HAP-1 (cell line): Measurements from ENCODE around the gene PGP.

Experiments
- DNase-seq, 2 experiments: peaks; one replicate each; pipeline ENCODE4 v3.0.0-alpha.2; 2016 to 2020; ENCODE audit warnings: low spot score in 2 of 2
- H3K27me3 ChIP-seq: fragments of 250-450 bp; sonication (Bioruptor Pico); 2 replicates; pipeline ENCODE4 v1.5.1; 2020; ENCODE audit warnings: low read depth, mild to moderate bottlenecking, moderate library complexity
- H3K36me3 ChIP-seq: fragments of 250-450 bp; sonication (Bioruptor Pico); replicated peaks from 2 replicates; pipeline ENCODE4 v1.5.1; 2020; ENCODE audit warnings: mild to moderate bottlenecking
- H3K4me1 ChIP-seq: fragments of 250-450 bp; sonication (Bioruptor Pico); 2 replicates; pipeline ENCODE4 v1.5.1; 2020; ENCODE audit warnings: mild to moderate bottlenecking
- H3K4me3 ChIP-seq: fragments of 250-450 bp; sonication (Bioruptor Pico); 2 replicates; pipeline ENCODE4 v1.5.1; 2020; ENCODE audit warnings: mild to moderate bottlenecking, moderate library complexity
- H3K9me3 ChIP-seq: fragments of 250-450 bp; sonication (Bioruptor Pico); 2 replicates; pipeline ENCODE4 v1.5.1; 2020; ENCODE audit warnings: mild to moderate bottlenecking, moderate library complexity
- in situ Hi-C: fragments of 300-500 bp; cut with MboI; formaldehyde crosslinking; loops from 3 replicates; pipeline ENCODE4 v1.14.3; 2020; ENCODE audit warnings: low sequenced_read_pairs, inconsistent platforms, mixed read lengths

The PGP gene

GRCh38 chr16:2173366-2173765 is 41.3 kb downstream of the PGP start:
- no peaks in the 10 kb centered on the region for H3K27me3 ChIP-seq
- H3K4me3 ChIP-seq: no peak overlapping the region
- peaks cover 43% of the 10 kb centered on the region for H3K36me3 ChIP-seq
- in situ Hi-C loops: no loop called here
- H3K9me3 ChIP-seq: no peaks in the 10 kb centered on the region
- no peaks in the 10 kb centered on the region for H3K4me1 ChIP-seq
- DNase-seq: no peak

GRCh38 chr16:2172688-2173335 is 41.8 kb downstream of the PGP start:
- Histone ChIP-seq H3K36me3 (peaks cover 44% of the 10 kb centered on the region), H3K9me3 (no peaks in the 10 kb centered on the region), H3K4me3 (no peak overlapping the region), H3K4me1 (no peaks in the 10 kb centered on the region), H3K27me3 (no peaks in the 10 kb centered on the region)
- no peak for DNase-seq
- in situ Hi-C loops: no loop called here

- Histone ChIP-seq H3K4me1 (no peaks in the 10 kb centered on the region), H3K36me3 (peaks cover 46% of the 10 kb centered on the region), H3K9me3 (no peaks in the 10 kb centered on the region), H3K27me3 (no peaks in the 10 kb centered on the region), H3K4me3 (no peak overlapping the region)
- no peak for DNase-seq
- in situ Hi-C loops: no loop called here
Observed at GRCh38 chr16:2171601-2172178, 43.0 kb downstream of the PGP start.

GRCh38 chr16:2170587-2171435 is 43.8 kb downstream of the PGP start:
- no peak for DNase-seq
- in situ Hi-C loops: no loop called here
- Histone ChIP-seq H3K9me3 (no peaks in the 10 kb centered on the region), H3K4me1 (no peaks in the 10 kb centered on the region), H3K36me3 (peaks cover 49% of the 10 kb centered on the region), H3K27me3 (no peaks in the 10 kb centered on the region), H3K4me3 (no peak overlapping the region)

GRCh38 chr16:2170080-2170479 is 44.6 kb downstream of the PGP start:
- in situ Hi-C loops: no loop called here
- H3K36me3 ChIP-seq: peaks cover 43% of the 10 kb centered on the region

GRCh38 chr16:2167068-2167638 is 47.5 kb downstream of the PGP start:
- Histone ChIP-seq H3K36me3 (peaks cover 31% of the 10 kb centered on the region), H3K4me1 (no peaks in the 10 kb centered on the region), H3K9me3 (no peaks in the 10 kb centered on the region), H3K4me3 (no peak overlapping the region), H3K27me3 (no peaks in the 10 kb centered on the region)
- in situ Hi-C loops: no loop called here
- DNase-seq: no peak

More at GRCh38 chr16:2170080-2170479, 44.6 kb downstream of the PGP start:
- Histone ChIP-seq H3K9me3 (no peaks in the 10 kb centered on the region), H3K4me3 (no peak overlapping the region), H3K27me3 (no peaks in the 10 kb centered on the region), H3K4me1 (no peaks in the 10 kb centered on the region)
- no peak for DNase-seq

GRCh38 chr16:2166263-2167067 is 48.2 kb downstream of the PGP start:
- no peaks in the 10 kb centered on the region for H3K4me1 ChIP-seq
- H3K27me3 ChIP-seq: no peaks in the 10 kb centered on the region
- H3K4me3 ChIP-seq: no peak overlapping the region
- in situ Hi-C loops: no loop called here
- peaks cover 26% of the 10 kb centered on the region for H3K36me3 ChIP-seq
- no peaks in the 10 kb centered on the region for H3K9me3 ChIP-seq
- no peak for DNase-seq

GRCh38 chr16:2165861-2166260 is 48.8 kb downstream of the PGP start:
- no peaks in the 10 kb centered on the region for H3K4me1 ChIP-seq
- H3K36me3 ChIP-seq: peaks cover 26% of the 10 kb centered on the region
- in situ Hi-C loops: no loop called here

GRCh38 chr16:2163211-2163881 is 51.3 kb downstream of the PGP start:
- Histone ChIP-seq H3K27me3 (no peaks in the 10 kb centered on the region), H3K36me3 (peaks cover 26% of the 10 kb centered on the region), H3K4me3 (no peak overlapping the region), H3K4me1 (no peaks in the 10 kb centered on the region), H3K9me3 (no peaks in the 10 kb centered on the region)
- in situ Hi-C loops: no loop called here
- DNase-seq: no peak

More at GRCh38 chr16:2165861-2166260, 48.8 kb downstream of the PGP start:
- no peak for DNase-seq
- Histone ChIP-seq H3K9me3 (no peaks in the 10 kb centered on the region), H3K4me3 (no peak overlapping the region), H3K27me3 (no peaks in the 10 kb centered on the region)

GRCh38 chr16:2162676-2163118 is 51.9 kb downstream of the PGP start:
- in situ Hi-C loops: no loop called here
- DNase-seq: no peak
- H3K36me3 ChIP-seq: peaks cover 22% of the 10 kb centered on the region
- no peaks in the 10 kb centered on the region for H3K27me3 ChIP-seq
- no peak overlapping the region for H3K4me3 ChIP-seq
- no peaks in the 10 kb centered on the region for H3K9me3 ChIP-seq
- H3K4me1 ChIP-seq: no peaks in the 10 kb centered on the region

GRCh38 chr16:2161911-2162310 is 52.7 kb downstream of the PGP start:
- H3K36me3 ChIP-seq: peaks cover 17% of the 10 kb centered on the region
- no peak for DNase-seq
- H3K9me3 ChIP-seq: no peaks in the 10 kb centered on the region
- in situ Hi-C loops: no loop called here
- no peak overlapping the region for H3K4me3 ChIP-seq
- peaks cover 5% of the 10 kb centered on the region for H3K4me1 ChIP-seq
- H3K27me3 ChIP-seq: no peaks in the 10 kb centered on the region
